ENCODE results near the gene PKIB.
"Not testable (repeated sequence)": the region's sequence is repeated elsewhere in the genome, so short reads cannot be mapped to it uniquely, and the experiment has no call there.

Gene PKIB

DNA sequence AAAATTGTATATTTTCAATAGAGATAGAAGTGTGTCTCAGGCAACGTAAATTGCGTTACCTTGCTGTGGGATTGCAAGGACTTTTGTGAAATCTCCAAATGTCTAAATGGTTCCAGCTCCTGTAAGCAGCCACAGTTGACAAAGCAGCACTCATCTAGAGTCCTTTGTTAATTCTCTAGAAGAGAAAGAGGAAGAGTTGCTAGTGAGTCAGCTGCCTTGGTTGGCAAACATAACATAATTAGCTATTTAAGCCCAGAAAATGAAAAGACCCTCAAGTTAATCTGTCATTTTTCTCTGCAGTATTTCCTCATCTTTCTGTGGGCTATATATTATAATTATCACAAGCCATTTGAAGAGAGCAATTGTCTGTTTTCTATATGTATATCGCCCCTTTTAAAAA, 102.9 kb downstream of the PKIB start:
- DNase-seq, result peak; percentile 57

DNA sequence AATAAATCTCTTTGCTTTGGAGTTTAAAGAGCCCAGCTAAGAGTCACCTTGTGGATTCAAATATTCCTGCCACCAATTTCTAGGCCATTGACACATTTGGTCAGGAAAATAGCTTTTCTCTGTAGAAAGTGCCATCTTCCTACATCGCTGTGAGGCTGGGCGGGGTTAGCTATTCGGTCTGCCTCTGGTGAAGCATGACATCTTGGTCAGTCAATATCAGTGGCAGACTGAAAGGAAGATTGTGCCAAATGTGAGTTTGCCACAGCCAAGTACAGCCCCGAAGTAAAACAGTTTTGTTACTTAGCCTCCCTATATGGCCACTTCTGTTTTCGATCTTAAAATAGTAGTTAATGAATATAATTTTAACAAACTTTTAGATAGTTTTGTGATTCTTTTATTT, 103.9 kb downstream of the PKIB start:
- no peak for DNase-seq

DNA sequence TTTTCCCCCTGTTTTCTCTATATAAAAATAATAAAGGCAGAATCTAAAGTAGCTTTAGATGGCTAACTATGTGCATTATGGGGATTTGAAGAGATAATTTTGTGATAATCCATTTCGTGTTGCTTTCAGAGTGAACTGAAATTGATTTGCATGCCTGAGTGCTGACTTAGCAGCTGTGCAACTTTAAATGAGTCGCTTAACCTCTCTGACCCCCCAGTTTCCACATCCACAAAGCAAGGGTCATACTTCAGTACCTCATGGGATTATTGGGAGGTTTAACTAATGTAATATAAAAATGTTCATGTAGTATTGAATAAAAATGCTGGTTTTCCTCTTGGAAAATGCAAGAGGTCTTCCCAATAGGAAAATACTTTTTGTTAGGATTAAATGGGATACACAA, 105.5 kb downstream of the PKIB start:
- no peak for DNase-seq

DNA sequence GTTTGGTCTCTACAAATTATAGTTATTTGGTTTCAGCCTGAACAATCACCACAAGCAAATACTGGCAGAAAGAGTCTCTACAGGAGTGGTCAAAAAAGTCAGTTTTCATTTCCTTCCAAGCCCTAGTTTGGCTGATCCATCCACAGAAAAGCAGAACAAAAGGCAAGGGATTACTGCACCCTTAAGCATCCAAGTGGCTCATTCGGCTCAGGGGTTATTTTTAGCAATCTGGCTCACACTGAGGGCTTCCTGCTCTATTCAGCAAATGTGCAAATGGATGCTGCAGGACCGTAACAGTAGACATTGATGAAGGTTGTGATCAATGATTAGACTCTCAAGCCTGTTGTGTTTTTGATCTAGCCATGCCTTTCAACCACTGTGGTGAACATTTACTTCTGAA, 107.1 kb downstream of the PKIB start:
- no peak for DNase-seq

DNA sequence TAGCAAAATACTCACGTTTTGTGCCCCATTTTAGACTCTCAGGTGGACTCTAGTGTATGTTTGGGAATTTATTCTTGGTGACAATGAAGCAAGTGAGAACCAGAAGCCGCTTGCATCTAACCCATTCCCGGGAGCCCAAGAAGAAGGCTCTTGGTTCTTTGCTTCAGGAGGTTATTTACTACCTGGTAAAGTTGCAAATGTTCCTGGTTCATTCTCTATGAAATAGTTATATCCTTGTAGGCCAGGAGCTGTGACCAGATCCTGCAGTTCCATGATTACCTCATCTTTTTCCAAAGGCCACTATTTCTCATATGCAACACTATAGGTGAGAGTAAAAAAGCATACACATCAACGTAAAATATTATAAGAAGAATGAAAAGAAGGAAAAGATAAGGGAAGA, 108.4 kb downstream of the PKIB start:
- no peak for DNase-seq

DNA sequence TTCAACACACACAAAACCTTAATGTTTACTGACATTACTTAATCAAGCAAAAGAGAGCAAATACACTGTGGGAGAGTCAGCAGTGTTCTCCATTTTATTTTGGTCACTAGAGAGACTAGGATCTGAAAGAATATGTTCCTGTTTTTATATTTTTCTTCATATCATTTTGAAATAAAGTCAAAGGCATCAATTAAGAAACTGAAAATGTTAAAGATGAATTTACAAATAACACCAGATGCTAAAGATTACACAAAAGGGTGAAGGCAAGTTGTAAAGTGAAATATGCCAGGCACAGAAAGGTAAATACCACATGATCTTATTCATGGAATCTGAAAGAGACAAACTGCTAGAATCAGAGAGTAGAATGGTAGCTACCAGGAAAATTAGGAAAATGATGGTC, 109.0 kb downstream of the PKIB start:
- peak; percentile 36 for DNase-seq

DNA sequence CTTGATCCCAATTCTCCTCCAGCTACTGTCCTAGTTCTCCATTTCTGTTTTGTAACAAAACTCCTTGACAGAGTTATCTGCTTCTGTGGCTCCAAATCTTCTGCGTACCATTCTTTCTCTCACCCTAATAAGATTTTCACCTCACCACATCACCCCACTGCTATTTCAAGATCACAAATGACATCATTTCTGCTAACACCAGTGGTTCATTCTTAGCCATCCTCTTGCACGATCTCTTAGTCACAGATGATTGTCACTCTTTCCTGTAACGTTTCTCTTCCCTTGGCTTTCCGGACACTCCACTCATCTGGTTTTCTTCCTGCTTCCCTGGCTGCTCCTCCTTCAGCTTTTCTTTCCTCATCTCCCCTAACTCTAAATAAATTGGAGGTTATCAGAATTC, 112.5 kb downstream of the PKIB start:
- DNase-seq, result no peak

DNA sequence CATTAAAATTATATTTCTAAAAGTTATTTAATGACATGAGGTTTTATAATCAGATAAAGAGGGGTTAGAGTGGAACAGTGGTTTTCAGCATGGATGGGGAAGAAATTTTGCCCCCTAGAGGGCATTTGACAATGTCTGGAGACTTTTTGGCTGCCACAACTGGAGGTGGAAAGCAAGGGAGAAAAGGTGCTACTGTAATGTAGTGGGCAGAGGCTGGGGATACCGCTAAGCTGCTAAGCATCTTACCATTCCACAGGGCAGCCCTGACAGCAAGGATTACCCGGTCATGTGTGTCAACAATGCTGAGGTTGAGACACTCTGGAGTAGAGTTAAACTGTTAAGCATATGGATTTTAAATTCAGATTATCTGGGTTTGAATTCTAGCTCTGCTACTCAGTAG, 116.4 kb downstream of the PKIB start:
- DNase-seq, result no peak

DNA sequence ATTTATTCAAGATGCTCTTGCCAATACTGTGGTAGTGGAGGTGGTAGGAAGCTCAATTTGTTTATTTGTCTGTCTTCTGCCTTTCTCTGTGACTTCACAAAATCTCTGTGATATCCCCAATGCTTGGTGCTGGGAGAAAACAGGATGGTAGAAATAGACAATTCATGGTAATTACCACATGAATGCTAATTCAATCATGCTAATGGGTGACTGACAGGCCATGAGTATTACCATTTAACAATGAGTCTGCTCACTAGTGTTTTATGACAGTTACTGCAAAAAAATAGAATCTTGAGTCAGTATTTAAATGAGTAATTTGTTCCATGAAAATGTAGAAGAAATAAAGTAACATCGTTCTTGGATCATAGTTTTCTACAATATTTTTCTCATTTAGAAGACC, 117.0 kb downstream of the PKIB start:
- DNase-seq, result no peak

DNA sequence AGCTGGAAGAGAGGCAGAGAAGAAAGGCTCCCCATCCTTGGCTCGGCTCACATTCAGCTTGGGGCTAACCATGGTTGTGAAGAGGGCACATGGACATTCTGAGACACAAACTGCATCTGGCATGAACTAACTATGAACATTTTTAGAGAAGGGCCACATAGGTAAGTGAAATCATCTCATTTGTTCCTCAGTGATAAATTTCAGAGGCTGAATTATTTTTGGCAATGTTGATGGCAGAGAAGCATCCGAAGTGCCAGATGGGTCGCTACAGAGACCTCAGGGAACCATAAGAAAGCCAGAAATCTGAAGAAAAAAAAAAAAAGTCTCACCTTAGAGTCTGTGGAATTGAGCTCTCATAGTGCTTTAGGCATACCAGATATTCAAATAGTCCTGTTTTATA, 120.1 kb downstream of the PKIB start:
- DNase-seq, result no peak

DNA sequence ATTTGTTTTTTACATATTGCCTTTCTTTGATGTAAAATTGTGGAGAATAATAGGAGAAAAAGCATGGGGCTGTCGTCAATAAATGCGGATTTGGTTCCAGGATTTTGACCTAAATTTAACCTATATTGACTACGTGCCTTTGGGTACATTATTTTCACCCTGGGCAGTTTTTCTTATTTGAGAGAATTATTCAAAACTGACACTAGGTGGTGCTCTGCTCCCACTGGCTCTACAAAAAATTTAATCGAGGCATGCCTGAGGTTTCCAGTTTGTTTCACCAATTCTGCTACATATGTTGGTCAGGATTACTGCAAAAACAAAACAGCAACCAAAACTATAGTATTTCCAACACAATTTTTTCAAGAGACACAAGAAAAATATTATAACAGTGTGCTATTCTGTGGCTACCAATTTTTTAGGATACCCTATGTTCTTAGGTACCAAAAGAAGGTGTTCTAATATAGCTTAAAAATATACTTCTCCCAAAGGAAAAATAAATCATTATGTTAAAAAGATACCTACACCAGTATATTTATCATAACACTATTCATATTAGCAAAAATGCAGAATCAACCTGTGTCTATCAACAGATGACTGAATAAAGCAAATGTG, 120.7 kb downstream of the PKIB start:
- DNase-seq, result no peak

DNA sequence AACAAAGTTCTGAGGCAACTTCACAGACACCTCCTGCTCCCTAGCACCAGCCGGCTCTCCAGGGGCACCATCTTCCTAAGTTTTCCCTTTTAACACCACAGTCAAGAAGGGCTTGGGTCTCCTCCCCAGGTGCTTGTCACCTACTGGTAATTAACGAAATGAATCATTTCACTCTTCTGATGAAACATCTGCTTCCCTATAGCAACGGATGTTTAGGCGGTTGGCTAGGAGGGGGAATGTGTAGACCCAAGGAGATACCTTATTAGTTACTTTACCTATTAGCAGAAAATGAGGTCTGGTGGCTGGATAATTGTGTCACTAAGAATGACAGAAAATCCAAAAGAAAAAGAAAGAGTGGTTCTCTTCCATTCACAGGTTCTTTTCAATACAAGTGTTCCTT, 123.1 kb downstream of the PKIB start:
- no peak for DNase-seq

DNA sequence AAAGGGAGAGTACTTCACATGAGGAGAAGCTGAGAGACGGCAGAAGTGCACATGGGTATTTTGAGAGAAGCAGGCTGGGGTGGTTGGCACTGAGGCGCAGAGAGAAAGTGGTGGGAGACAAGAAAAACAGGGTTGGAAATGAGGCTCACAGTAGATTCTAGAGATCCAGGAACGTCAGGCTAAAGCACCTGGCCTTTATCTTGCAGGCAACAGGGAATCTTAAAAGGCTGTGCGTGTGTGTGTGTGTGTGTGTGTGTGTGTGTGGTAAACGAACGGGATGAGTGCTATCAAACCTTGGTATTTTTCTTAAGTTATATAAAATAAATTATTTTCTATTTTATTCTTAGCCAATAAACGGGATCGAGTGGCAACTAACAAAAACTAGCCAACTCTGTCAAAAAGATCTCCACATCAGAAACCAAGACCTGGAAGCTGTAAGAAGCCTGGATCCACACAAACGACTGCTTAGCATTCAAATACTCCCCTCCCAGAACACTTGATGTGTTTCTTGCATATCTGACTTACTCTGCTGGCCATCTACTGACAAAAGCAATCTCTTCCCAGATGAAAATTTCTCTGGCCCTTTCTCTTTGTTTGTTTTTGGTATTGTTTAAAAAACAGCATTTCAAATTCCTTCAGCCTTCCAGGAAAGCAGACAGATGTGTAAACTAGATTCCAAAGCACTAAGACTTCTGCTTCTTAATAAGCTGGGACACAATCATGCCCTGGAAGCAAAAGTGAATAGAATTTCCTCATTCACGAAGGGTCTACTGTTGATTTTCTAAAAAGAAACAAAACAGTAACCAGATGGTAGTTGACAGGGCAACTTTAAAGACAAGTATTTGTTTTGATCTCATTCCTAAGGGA, 124.6 kb downstream of the PKIB start:
- no peak for DNase-seq

DNA sequence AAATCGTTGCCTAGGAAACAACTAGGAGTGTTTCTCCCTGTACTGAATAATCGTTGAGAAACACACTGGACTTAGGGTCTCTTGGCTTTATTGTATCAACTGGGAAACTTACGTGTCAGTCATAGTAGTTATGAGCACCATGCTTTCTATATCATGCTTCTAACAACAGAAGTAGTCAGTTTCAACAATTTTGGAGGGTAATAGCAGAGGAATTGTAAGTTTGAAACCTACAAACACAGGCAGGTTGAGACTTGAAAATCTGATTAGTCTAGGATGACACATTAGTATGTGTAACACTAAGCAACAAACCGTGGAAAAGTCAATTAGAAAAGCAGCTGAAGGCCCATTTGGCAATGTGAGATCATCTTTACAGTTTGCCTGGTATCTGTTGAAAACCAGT, 125.4 kb downstream of the PKIB start:
- DNase-seq, result peak; percentile 75

DNA sequence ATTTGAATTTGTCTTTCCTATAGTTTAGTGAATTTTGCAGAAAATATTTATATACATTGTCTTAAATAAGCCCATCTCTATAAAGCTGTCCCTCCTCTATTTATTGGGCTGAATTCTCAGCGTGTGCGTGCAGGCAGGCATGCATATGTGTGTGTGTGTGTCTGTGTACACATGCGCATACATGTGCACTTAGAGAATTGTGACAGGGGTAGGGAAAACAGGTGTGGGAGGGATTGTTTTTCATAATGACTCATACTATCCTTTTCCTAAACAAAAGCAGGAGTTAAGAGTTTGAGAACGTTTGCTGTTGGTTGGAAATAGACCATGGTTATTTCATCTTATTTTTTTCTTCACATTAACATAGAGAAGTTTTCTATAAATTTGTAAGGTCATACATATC, 126.0 kb downstream of the PKIB start:
- DNase-seq, result no peak

DNA sequence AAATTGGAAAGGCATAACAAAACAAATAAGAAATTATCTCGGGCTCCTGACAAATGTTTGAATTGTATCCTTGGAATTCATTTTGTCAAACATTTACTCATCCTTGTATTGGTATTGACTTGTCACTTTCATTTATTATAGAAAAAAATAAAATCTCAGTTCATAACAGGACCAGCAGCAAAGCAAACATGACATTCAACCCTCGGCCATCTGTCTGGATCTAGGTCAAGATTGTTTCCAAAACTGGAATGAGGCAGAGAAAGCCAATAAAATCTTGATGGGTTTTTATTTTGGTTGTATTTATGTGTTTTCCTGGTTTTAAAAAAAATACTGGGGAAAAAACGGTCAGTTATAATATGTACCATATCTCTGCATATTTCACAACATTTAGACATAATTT, 126.4 kb downstream of the PKIB start:
- no peak for DNase-seq

DNA sequence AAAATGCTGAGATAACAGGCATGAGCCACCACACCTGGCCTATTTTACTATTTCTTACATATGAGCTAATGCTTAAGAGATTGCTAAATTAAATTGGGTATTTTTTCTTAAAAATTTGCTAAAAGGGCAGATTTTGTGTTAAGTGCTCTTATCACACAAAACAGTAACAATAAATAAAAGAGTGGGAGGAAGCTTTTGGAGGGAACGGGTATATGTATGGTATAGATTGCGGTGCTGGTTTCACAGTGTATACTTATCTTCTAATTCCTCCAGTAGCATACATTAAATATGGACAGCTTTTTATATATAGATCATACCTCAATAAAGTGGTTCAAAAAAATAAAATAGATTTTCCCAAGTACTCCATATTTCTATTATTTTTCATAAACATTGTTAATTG, 129.9 kb downstream of the PKIB start:
- DNase-seq, result no peak

DNA sequence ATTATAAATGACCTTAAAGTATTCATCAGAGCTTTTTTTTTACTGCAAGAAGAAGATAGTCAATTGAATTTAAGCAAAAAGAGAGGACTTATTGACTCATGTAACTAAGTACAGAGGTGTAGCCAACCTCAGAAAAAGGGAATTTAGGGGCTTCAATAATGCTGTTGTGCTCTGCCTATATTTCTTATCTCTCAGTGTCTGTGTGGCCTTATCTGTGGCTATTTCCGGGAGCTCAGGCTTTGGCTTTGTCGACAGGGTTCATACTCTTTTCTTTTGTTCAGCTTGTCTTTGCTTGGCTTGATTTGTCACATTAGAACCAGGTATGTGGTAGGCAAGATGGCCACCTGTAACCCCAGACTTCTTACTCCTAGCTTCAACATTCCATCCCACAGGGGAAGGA, 130.7 kb downstream of the PKIB start:
- no peak for DNase-seq

DNA sequence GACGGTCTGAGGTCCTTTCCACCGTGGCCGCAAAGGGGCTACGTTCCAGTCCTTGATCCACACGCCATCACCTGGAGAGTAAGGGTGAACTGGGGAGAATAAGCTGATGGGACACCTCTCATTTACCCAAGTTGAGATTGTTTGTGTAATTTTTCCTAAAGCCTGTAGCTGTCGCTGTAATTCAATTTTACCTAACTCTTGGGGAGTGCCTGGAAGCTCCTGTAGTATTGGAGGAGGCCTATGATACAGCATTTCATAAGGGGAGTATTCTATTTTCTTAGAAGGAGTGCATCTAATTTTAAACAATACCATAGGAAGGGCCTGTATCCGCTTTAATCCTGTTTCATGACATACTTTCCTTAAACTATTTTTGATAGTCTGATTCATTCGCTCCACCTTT, 134.0 kb downstream of the PKIB start:
- not testable (repeated sequence) for DNase-seq

DNA sequence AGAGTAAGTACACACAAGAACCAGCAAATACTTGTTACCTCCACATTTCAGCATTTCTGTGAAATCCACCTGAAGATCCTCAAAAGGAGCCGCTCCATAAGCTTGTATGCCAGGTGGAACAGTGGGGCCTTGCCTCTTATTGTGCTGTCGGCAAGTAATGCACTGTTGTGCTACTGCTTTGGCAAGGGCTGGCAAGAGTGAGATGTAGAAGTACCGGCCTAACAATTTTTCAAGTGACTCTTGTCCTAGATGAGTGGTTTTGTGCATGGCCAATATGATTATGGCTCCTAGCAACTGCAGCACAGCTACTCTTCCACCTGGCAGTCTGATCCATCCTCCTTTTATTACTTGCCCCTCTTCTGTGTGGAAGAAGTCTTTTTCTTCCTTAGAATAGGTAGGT, 134.7 kb downstream of the PKIB start:
- DNase-seq, result peak; percentile 45

DNA sequence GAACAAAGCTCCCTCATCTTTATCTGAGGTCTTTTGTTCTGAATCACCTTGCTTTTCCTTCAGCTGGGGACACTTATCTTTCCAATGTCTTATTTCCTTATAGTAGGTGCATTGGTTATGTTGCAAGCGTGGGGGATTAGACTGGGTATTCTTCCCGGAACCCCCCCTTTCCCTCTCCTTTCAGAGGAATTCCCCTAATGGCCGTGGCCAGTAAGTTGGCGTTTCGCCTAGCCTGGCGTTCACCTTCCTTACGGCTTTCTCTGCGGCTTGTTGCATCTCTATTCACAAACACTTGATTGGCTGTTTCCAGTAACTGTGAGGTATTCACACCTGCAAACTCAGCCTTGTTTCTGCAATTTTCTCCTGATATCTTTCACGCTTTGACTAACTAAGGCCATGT, 136.5 kb downstream of the PKIB start:
- no peak for DNase-seq

DNA sequence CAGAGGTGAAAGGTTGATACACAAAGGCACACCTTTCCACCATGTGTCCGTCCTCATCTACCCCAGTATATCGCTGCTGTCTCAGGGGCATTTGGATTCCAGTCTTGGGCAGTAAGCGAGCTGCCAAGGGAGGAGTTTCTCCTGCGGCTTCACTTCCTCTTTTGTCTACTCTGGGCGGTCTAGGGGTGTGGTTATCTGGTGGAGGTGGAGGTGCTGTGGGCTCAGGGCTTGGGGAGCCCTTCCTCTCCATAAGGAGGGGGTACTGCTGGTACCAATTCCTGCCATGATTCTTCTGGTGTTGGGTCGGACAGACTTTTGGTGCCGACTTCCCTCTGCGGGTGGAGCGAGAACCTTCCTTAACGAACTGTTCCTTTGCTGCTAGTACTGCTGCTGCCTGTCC, 137.4 kb downstream of the PKIB start:
- DNase-seq, result no peak

DNA sequence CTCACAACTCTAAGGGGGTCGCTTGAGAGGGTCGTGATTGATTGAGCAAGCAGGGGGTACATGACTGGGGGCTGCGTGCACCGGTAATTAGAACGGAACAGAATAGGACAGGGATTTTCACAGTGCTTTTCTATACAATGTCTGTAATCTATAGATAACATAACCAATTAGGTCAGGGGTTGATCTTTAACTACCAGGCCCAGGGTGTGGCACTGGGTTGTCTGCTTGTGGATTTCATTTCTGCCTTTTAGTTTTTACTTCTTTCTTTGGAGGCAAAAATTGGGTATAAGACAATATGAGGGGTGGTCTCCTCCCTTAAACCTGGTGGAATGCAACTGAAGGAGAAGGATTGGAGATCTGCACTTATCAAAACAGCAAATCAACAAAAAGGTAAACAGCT, 138.7 kb downstream of the PKIB start:
- not testable (repeated sequence) for DNase-seq

DNA sequence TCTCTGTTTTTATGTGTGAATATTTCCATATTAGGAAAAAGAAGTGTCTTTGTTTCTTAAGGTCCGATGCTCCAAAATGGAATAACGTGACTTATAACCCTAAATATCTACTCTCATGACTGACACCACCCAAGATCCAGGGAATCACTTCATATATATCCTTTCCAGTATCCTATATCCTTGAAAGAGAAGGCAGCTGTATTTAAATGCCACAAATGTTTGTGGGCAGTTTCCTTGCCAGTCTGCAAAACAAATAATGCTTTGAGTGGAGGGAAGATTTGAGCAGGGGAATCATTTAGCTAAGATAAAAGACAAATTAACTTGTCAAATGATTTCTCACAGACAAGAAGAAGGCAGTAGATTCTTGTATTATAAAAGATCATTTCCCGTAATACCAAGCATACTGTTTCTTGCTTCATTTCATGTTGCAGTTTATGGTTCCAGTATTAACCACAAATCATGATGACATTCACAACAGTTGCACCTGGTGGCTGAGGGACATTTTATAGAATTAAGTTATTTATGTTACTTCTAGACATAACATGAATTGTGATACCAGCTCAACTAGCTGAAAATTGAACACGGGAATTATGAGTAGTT, 139.3 kb downstream of the PKIB start:
- no peak for DNase-seq

DNA sequence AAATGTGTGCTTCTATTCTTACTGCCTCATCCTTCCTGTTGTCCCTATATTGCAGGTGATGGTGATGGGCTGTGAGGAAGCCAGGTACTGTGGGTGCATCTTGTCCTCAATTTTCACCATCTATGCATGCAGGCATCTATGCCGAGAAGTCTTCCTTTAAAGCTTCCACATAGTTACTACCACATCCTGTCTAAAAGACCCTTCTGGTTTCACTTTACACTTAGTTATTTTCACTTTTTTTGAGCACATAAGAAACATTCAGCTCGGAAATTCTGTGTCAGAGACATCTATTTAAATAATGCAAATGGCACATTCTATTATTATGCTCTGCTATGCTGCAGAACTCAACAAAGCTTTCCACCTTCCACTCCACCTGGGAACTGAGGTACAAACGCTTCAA, 141.1 kb downstream of the PKIB start:
- DNase-seq, result no peak
